GM21717 (cell line): Measurements from ENCODE around the gene SLC35G3.
"Not testable (repeated sequence)": the region's sequence is repeated elsewhere in the genome, so short reads cannot be mapped to it uniquely, and the experiment has no call there.

Experiments used
- ATAC-seq: cut with Tn5 transposase; IDR thresholded peaks from one replicate; pipeline ENCODE4 v1.9.1; 2021; ENCODE audit warnings: mild to moderate bottlenecking, moderate library complexity; ENCODE audit not compliant: unreplicated experiment

The SLC35G3 gene

GRCh38 chr17:35212668-35213067, 18.5 kb upstream of the SLC35G3 start:
- no peak for ATAC-seq

DNA sequence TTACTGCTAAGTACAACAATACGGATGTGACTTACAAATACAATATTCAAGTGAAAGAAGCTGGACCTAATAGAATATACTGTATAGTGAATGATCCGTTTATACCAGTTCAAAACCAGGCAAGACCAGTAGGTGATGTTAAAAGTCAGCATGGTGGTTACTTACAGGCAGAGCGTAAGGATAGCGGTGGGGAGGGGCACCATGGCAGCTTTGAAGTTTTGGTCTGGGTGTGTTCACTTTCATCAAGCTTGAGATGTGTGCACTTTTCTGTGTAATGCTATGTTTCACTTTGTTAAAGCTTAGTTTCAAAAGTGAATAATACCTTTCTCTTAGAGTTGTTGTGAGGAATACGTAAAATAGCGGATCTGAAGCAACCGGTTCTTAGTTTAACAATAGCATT, 16.5 kb upstream of the SLC35G3 start:
- ATAC-seq: no peak

DNA sequence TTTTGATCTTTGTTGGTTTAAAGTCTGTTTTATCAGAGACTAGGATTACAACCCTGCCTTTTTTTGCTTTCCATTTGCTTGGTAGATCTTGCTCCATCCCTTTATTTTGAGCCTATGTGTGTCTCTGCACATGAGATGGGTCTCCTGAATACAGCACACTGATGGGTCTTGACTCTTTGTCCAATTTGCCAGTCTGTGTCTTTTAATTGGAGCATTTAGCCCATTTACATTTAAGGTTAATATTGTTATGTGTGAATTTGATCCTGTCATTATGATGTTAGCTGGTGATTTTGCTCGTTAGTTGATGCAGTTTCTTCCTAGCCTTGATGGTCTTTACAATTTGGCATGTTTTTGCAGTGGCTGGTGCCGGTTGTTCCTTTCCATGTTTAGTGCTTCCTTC, 8.4 kb upstream of the SLC35G3 start:
- ATAC-seq: not testable (repeated sequence)

DNA sequence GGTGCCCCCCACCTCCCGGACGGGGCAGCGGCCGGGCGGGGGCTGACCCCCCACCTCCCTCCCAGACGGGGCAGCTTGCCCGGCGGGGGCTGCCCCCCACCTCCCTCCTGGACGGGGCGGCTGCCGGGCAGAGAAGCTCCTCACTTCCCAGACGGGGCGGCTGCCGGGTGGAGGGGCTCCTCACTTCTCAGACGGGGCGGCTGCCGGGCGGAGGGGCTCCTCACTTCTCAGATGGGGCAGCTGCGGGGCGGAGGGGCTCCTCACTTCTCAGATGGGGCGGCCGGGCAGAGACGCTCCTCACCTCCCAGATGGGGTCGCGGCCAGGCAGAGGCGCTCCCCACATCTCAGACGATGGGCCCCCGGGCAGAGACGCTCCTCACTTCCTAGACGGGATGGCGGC, 869 bp upstream of the SLC35G3 start:
- ATAC-seq: not testable (repeated sequence)

GRCh38 chr17:35192708-35193107, 1.5 kb downstream of the SLC35G3 start:
- no peak for ATAC-seq

- ATAC-seq: no peak
Measured at GRCh38 chr17:35191001-35191695, 3.0 kb downstream of the SLC35G3 start.

DNA sequence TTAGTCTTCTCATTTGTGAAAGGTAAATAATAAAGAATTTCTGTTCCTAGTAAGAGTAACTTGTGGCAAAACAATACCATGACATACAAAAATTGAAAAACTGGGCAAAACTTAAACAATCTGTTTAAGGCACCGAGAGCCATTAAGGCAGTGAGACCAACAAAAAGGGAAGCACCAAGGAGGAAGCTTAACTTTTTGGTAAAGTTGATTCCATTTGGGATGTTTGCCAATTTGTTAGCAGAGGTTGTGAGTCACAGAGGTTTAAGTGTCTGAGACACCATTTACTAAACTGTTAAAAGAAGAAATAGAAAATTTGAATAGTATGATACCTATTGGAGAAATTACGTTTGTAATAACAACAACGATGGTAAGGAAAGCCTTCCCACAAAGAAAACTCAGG, 4.9 kb downstream of the SLC35G3 start:
- no peak for ATAC-seq

GRCh38 chr17:35188111-35188510, 6.1 kb downstream of the SLC35G3 start:
- no peak for ATAC-seq

GRCh38 chr17:35187481-35187880, 6.7 kb downstream of the SLC35G3 start:
- no peak for ATAC-seq

- ATAC-seq: no peak
Measured at GRCh38 chr17:35185849-35186248, 8.3 kb downstream of the SLC35G3 start.

DNA sequence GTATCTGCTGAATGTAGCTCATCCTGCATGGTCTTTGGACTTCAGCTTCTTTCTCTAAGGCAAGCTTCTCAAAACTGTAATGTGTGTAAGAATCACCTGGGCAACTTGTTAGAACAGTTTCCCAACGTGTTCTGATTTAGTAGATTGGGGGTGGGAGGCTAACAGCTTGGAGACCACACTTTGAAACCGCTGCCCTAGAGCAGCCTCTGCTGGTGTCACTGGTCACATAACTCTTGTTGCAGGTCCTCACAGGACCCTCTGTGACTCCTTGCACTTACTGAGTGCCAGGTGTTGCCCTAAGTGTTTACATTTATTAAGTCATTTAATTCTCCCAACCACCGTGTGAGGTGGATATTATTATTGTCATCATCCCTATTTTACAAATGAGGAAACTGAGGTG, 9.9 kb downstream of the SLC35G3 start:
- ATAC-seq: no peak

DNA sequence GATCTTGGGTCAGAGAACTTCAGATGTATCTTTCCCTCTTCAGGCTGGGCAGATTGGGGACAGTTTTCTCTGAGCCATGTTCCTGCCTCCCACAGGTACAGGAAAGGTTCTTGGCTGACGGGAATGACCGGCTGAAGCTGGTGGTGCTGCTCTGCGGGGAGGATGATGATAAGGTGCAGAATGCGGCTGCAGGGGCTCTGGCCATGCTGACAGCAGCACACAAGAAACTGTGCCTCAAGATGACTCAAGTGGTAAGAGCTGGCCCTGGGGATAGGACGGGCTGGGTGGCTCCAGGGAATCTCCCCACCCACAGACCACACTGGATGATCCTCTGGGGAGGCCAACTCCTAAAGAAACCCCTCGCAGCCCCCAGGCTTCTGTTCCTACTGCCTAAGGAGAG, 10.9 kb downstream of the SLC35G3 start:
- no peak for ATAC-seq

DNA sequence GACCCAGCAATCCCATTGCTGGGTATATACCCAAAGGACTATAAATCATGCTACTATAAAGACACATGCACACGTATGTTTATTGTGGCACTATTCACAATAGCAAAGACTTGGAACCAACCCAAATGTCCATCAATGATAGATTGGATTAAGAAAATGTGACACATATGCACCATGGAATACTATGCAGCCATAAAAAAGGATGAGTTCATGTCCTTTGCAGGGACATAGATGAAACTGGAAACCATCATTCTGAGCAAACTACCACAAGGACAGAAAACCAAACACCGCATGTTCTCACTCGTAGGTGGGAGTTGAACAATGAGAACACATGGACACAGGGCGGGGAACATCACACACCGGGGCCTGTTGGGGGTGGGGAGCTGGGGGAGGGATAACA, 14.8 kb downstream of the SLC35G3 start:
- not testable (repeated sequence) for ATAC-seq

- ATAC-seq: no peak
Measured at GRCh38 chr17:35176897-35177296, 17.3 kb downstream of the SLC35G3 start.

DNA sequence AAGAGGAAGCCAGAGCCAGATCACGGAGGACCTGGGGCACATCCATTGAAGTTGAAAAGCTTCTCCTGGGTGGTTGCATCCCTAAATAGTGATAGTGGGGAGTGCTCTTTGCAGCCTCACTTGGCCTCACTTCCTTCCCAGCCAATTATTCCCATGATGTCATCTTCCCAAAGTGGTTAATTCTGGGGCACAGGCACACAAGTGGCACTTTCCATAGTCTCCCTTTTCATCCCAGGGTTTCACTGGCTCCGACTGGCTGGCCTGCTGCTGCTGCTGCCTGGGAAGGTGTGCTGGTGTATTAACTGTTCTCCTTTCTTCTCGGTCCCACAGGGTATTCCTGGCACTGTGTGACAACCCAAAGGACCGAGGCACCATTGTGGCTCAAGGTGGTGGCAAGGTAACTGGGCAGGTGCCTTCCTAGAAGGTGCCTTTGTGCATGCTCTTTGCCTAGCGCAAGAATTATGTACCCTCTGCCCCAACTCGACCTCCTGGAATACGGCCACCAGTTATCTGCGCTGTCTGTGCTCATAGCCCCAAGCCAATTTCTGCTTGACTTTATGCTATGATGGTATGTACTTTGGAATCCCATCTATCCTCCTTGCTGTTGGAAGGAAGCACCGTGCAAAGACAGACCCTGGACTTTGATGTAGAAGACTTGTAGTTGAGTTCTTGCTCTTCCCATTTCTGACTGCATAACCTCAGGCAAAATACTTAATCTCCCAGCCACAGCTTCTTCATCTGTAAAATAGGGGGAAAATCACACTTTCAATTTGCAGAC, 18.4 kb downstream of the SLC35G3 start:
- ATAC-seq: no peak

DNA sequence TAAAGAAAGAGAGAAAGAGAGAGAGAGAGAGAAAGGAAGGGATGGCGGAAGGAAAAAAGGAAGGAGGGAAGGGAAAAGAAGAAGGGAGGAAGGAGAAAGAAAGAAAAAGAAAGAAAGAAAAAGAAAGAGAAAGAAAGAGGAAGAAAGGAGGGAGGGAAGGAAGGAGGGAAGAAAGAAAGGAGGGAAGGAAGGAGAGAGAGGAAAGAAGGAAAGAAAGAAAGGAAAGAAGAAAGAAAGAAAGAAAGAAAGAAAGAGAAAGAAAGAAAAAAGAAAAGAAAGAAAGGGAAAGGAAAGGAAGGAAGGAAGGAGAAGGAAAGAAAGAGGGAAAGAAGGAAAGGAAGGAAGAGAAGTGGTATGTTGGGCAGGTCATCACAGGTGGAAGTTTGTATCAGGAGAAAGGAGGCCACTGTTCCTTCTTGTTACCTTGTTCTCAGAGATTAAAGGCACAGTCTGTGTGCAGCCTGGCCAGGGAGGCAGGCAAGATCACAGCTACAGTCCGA, 19.3 kb downstream of the SLC35G3 start:
- no peak for ATAC-seq

- not testable (repeated sequence) for ATAC-seq
Measured at GRCh38 chr17:35172321-35172720, 21.9 kb downstream of the SLC35G3 start.

DNA sequence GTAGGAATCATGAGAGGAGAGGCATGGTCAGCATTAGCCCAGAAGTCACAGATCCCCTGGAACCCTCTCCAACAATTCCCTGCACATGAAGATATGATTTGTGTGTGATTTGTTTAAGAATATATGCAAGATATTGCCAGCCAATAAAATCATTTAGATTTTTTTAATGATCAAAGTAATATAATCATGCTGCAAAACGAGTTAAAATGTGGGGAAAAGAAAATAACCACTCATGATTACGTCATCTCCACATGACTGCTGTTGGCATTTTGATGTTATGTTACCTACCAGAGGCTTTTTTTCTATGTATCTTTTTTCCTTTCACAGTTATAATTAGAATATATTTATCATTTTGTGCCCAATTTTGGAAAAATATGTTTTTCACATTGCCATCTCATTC, 22.4 kb downstream of the SLC35G3 start:
- no peak for ATAC-seq

GRCh38 chr17:35170968-35171771, 23.0 kb downstream of the SLC35G3 start:
- ATAC-seq: no peak

DNA sequence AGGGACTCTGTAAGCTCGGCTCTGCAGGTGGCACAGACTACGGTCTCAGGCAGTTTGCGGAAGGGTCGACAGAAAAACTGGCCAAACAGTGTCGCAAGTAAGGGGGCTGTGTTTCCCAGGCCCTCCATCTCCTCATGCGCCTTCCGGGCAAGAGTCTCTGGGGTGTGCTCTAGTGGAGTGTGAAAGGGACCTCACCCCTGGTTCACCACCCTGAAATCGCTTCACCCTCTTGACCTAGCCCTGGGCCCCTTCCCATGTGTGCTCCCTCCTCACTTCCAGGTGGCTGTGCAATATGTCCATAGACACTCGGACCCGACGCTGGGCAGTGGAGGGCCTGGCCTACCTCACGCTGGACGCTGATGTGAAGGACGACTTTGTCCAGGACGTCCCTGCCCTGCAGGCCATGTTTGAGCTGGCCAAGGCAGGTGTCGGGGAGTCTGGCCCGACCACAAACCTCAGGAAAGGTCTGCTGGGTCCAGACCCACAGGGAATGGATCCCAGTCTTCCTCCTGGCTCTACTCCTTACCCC, 24.3 kb downstream of the SLC35G3 start:
- no peak for ATAC-seq

GRCh38 chr17:35167666-35168065, 26.5 kb downstream of the SLC35G3 start:
- no peak for ATAC-seq
